DOHH2 (cell line): ENCODE results near the gene HERC4.

Experiments used
- H3F3A ChIP-seq: fragments of 200-600 bp; sonication (generic), shearing (Covaris generic); 2 replicates; pipeline ENCODE4 v1.6.0; 2016; ENCODE audit warnings: antibody characterized with exemption, mild to moderate bottlenecking; ENCODE audit not compliant: control insufficient read depth, insufficient read depth
- H3K27ac ChIP-seq: fragments of 200-600 bp; sonication (generic); 2 replicates; pipeline ENCODE4 v1.5.1; 2014; ENCODE audit warnings: low read depth, mild to moderate bottlenecking, low read length, moderate library complexity
- H3K27me3 ChIP-seq: fragments of 200-600 bp; sonication (generic); 2 replicates; pipeline ENCODE4 v1.6.1; 2014; ENCODE audit warnings: mild to moderate bottlenecking, low read length, mixed read lengths; ENCODE audit not compliant: control insufficient read depth
- H3K36me3 ChIP-seq: fragments of 200-600 bp; sonication (generic); 2 replicates; pipeline ENCODE4 v1.6.1; 2014; ENCODE audit warnings: mild to moderate bottlenecking, low read length, moderate library complexity, mixed read lengths; ENCODE audit not compliant: control insufficient read depth
- H3K4me1 ChIP-seq: fragments of 200-600 bp; sonication (generic); 2 replicates; pipeline ENCODE4 v1.6.1; 2014; ENCODE audit warnings: mild to moderate bottlenecking, low read length, mixed read lengths; ENCODE audit not compliant: control insufficient read depth
- H3K4me2 ChIP-seq: fragments of 200-600 bp; sonication (generic); 2 replicates; pipeline ENCODE4 v1.6.0; 2014; ENCODE audit warnings: mild to moderate bottlenecking, low read length, moderate library complexity
- H3K4me3 ChIP-seq: fragments of 200-600 bp; sonication (generic); 2 replicates; pipeline ENCODE4 v1.5.1; 2014; ENCODE audit warnings: mild to moderate bottlenecking, low read length, mixed read lengths
- H3K79me2 ChIP-seq: fragments of 200-600 bp; sonication (generic); 2 replicates; pipeline ENCODE4 v1.6.1; 2014; ENCODE audit warnings: mild to moderate bottlenecking, low read length, mixed read lengths; ENCODE audit not compliant: control insufficient read depth
- H3K9me2 ChIP-seq: fragments of 200-600 bp; sonication (generic); replicated peaks from 2 replicates; pipeline ENCODE4 v1.6.1; 2014; ENCODE audit warnings: mild to moderate bottlenecking, low read length, mixed read lengths; ENCODE audit not compliant: control insufficient read depth
- H3K9me3 ChIP-seq: fragments of 200-600 bp; sonication (generic); 2 replicates; pipeline ENCODE4 v1.6.1; 2014; ENCODE audit warnings: antibody characterized with exemption, low read length, mixed read lengths; ENCODE audit not compliant: control insufficient read depth, insufficient read depth
- H4K20me1 ChIP-seq: fragments of 200-600 bp; sonication (generic); 2 replicates; pipeline ENCODE4 v1.6.0; 2014; ENCODE audit warnings: low read depth, mild to moderate bottlenecking, antibody characterized with exemption, low read length, moderate library complexity; ENCODE audit not compliant: control insufficient read depth, insufficient read depth
- EZH2phosphoT487 ChIP-seq: fragments of 200-600 bp; sonication (generic); IDR thresholded peaks from 2 replicates; pipeline ENCODE4 v1.6.1; 2017; ENCODE audit warnings: borderline replicate concordance, mild to moderate bottlenecking, antibody characterized with exemption, low read length, moderate library complexity, mixed read lengths
- TF ChIP-seq, protein P1 (sequence below): fragments of 200-600 bp; sonication (generic); IDR thresholded peaks from one replicate; pipeline ENCODE4 v1.5.1; 2014; ENCODE audit warnings: antibody characterized with exemption, mild to moderate bottlenecking, low read depth, low read length; ENCODE audit not compliant: poor library complexity, severe bottlenecking

The HERC4 gene

DNA sequence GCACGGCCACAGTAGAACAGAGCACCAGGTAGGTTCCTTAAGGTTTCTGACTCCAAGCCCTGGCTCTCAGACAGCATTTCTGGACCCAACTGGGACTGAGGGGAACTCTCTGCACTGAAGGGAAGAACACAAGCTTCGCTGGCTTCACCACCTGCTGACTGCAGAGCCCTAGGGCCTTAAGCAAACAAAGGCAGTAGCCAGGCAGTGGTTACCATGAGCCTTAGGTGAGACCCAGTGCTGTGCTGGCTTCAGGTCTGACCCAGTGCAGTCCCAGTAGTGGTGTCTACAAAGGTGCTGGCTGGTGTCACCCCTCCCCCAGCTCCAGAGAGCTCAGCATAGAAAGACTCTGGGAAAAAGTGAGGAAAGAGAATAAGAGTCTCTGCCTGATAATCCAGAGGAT is 131.2 kb downstream of the HERC4 start:
- H3K4me1 ChIP-seq, result no peaks in the 10 kb centered on the region
- no peak overlapping the region for H3K4me2 ChIP-seq
- peaks cover 52% of the 10 kb centered on the region for H3K36me3 ChIP-seq
- TF ChIP-seq EZH2phosphoT487, result no peak
- TF ChIP-seq, protein P1, sequence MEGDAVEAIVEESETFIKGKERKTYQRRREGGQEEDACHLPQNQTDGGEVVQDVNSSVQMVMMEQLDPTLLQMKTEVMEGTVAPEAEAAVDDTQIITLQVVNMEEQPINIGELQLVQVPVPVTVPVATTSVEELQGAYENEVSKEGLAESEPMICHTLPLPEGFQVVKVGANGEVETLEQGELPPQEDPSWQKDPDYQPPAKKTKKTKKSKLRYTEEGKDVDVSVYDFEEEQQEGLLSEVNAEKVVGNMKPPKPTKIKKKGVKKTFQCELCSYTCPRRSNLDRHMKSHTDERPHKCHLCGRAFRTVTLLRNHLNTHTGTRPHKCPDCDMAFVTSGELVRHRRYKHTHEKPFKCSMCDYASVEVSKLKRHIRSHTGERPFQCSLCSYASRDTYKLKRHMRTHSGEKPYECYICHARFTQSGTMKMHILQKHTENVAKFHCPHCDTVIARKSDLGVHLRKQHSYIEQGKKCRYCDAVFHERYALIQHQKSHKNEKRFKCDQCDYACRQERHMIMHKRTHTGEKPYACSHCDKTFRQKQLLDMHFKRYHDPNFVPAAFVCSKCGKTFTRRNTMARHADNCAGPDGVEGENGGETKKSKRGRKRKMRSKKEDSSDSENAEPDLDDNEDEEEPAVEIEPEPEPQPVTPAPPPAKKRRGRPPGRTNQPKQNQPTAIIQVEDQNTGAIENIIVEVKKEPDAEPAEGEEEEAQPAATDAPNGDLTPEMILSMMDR, result no peak
- H3F3A ChIP-seq, result no peaks in the 10 kb centered on the region
- no peaks in the 10 kb centered on the region for H3K79me2 ChIP-seq
- no peaks in the 10 kb centered on the region for H3K27me3 ChIP-seq
- H4K20me1 ChIP-seq, result no peaks in the 10 kb centered on the region
- no peaks in the 10 kb centered on the region for H3K9me3 ChIP-seq
- H3K4me3 ChIP-seq, result no peak overlapping the region
- no peaks in the 10 kb centered on the region for H3K9me2 ChIP-seq
- H3K27ac ChIP-seq, result no peak overlapping the region

DNA sequence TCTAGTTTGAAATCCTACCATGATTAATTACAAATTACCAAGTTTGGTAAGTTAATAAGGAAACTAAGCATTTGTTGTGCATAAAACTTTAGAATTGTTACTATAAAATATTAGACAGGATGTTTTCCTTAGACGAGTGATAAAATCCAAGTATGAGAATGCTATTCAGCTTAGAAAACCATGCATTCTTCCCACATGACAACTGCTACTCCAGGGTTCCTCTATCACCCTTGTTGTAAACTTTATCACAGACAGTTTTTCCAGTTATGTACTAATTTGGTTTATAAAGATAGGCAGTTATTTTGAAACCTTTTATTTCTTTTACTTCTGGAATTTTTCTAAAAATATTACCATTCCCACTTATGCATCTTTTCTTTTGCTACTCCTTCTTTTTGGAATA is 138.7 kb downstream of the HERC4 start:
- TF ChIP-seq, protein P1, result no peak
- TF ChIP-seq EZH2phosphoT487, result no peak
- no peak overlapping the region for H3K4me3 ChIP-seq
- no peak overlapping the region for H3K4me2 ChIP-seq

DNA sequence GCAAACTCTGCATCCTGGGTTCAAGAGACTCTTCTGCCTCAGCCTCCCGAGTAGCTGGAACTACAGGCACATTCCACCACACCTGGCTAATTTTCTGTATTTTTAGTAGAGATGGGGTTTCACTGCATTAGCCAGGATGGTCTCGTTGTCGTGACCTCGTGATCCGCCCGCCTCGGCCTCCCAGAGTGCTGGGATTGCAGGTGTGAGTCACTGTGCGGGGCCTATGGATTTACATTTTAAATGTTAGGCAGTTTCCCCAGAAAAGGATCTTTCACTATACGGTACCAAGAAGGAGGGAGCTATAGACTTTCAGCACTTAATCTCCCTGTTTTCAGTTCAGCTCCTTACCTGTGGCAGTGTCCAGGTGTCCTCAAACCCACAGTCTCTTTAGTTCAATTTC is 139.9 kb downstream of the HERC4 start:
- Histone ChIP-seq H3K79me2 (no peaks in the 10 kb centered on the region), H3K4me2 (no peak overlapping the region), H3K27ac (no peak overlapping the region), H3K27me3 (no peaks in the 10 kb centered on the region), H3K4me3 (no peak overlapping the region), H4K20me1 (no peaks in the 10 kb centered on the region), H3K9me3 (no peaks in the 10 kb centered on the region), H3K36me3 (peaks cover 23% of the 10 kb centered on the region), H3K9me2 (no peaks in the 10 kb centered on the region), H3F3A (peaks cover 6% of the 10 kb centered on the region; the same call in 1 of the 2 replicates), H3K4me1 (no peaks in the 10 kb centered on the region)
- no peak for TF ChIP-seq EZH2phosphoT487
- TF ChIP-seq, protein P1, result no peak

More for the DNA sequence above, 138.7 kb downstream of the HERC4 start:
- H3K79me2 ChIP-seq, result no peaks in the 10 kb centered on the region
- no peaks in the 10 kb centered on the region for H3K9me3 ChIP-seq
- no peaks in the 10 kb centered on the region for H3K4me1 ChIP-seq
- H3K27ac ChIP-seq, result no peak overlapping the region
- H3F3A ChIP-seq, result peaks cover 6% of the 10 kb centered on the region; the same call in 1 of the 2 replicates
- H3K36me3 ChIP-seq, result peaks cover 19% of the 10 kb centered on the region
- H3K27me3 ChIP-seq, result no peaks in the 10 kb centered on the region
- no peaks in the 10 kb centered on the region for H4K20me1 ChIP-seq
- H3K9me2 ChIP-seq, result no peaks in the 10 kb centered on the region

DNA sequence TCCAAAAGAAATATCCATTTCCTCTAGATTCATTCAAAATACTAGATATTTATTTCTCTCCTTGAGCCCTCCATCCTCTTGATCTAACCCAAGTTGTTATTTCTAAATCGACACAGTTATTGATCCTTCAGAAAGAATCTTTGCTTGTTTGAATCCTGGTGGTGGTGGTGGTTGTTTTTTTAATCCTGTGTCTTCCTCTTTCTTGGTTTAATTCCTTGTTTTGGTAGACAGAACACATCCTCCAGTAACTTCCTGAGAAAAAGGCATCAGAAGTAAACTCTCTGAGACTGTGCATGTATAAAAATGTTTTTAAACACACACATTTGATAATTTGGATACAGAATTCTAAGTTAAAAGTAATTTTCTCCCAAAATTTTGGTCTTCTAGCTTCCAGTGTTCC is 140.7 kb downstream of the HERC4 start:
- H3K4me3 ChIP-seq, result no peak overlapping the region
- H3K27me3 ChIP-seq, result no peaks in the 10 kb centered on the region
- H3K9me2 ChIP-seq, result no peaks in the 10 kb centered on the region
- H3K4me2 ChIP-seq, result no peak overlapping the region
- H3K4me1 ChIP-seq, result no peaks in the 10 kb centered on the region
- H3K36me3 ChIP-seq, result peaks cover 23% of the 10 kb centered on the region
- no peaks in the 10 kb centered on the region for H3K79me2 ChIP-seq
- no peaks in the 10 kb centered on the region for H3K9me3 ChIP-seq
- no peak overlapping the region for H3K27ac ChIP-seq
- TF ChIP-seq, protein P1, result no peak
- TF ChIP-seq EZH2phosphoT487, result no peak
- H4K20me1 ChIP-seq, result no peaks in the 10 kb centered on the region
- peaks cover 6% of the 10 kb centered on the region; the same call in 1 of the 2 replicates for H3F3A ChIP-seq
